Endothelial cell of umbilical vein (primary cell): ENCODE measurements around the gene OR2A25. TPM values are rescaled to one million over a fixed set of nuclear protein-coding genes. Genes with fewer than 3 reads are reported as not detected.

Experiments used
- BruUV-seq: library from RNA; stranded (reverse); fragments of 400-500 nt; replicated peaks from 2 replicates; lab custom pipeline; 2021; lab: Mats Ljungman, UMichigan
- CTCF ChIA-PET: fragments of 300-600, 350-600 bp; sonication (Branson Sonifier 250); formaldehyde crosslinking; loops from one replicate; lab custom pipeline; 2021; ENCODE audit warnings: antibody characterized with exemption, inconsistent platforms; lab: Charles Lee
- POLR2A ChIA-PET: fragments of 300-600, 350-600 bp; sonication (Branson Sonifier 250); formaldehyde crosslinking; loops from one replicate; lab custom pipeline; 2021; ENCODE audit warnings: antibody characterized with exemption, inconsistent platforms; lab: Charles Lee
- DNase-seq: peaks from one replicate; pipeline ENCODE4 v3.0.0-alpha.2; 2011; ENCODE audit warnings: low read depth, low spot score
- FAIRE-seq: peaks from 2 replicates; lab custom pipeline; 2011; peaks lifted over from hg19 to GRCh38; lab: Jason Lieb, UNC
- H2AFZ ChIP-seq: 2 replicates; pipeline ENCODE4 v1.6.0; 2012; ENCODE audit warnings: low read depth, low read length, control low read depth, inconsistent platforms
- H3K27ac ChIP-seq: 2 replicates; pipeline ENCODE4 v1.5.1; 2011; ENCODE audit warnings: low read depth, mild to moderate bottlenecking, control low read depth, low read length, moderate library complexity; ENCODE audit not compliant: insufficient read depth
- H3K27me3 ChIP-seq, 2 experiments: 2 replicates each; pipeline versions ENCODE4 v1.6.0 to v1.6.1; 2011; ENCODE audit warnings: low read length in 2 of 2, mixed read lengths in 1 of 2; ENCODE audit not compliant: control insufficient read depth in 2 of 2, insufficient read depth in 2 of 2
- H3K36me3 ChIP-seq, 2 experiments: 2 replicates in 1 of 2; 3 replicates in 1 of 2; pipeline ENCODE4 v1.5.1; 2011; ENCODE audit warnings: low read length in 2 of 2, mild to moderate bottlenecking in 1 of 2, moderate library complexity in 1 of 2; ENCODE audit not compliant: control insufficient read depth in 2 of 2, insufficient read depth in 2 of 2; ENCODE audit errors: extremely low read depth in 1 of 2
- H3K4me1 ChIP-seq: 3 replicates; pipeline ENCODE4 v1.5.1; 2011; ENCODE audit warnings: mild to moderate bottlenecking, low read length; ENCODE audit not compliant: control insufficient read depth, insufficient read depth; ENCODE audit errors: extremely low read depth
- H3K4me2 ChIP-seq: 2 replicates; pipeline ENCODE4 v1.6.1; 2011; ENCODE audit warnings: low read length, control low read depth, mixed read lengths; ENCODE audit not compliant: insufficient read depth
- H3K4me3 ChIP-seq, 3 experiments: fragments of 200-600 bp in 1 of 3; sonication (generic), shearing (Covaris generic) in 1 of 3; replicated peaks in 1 of 3; 2 replicates each; pipeline ENCODE4 v1.5.1; 2011 to 2016; ENCODE audit warnings: control low read depth in 3 of 3, low read length in 3 of 3, mild to moderate bottlenecking in 2 of 3, inconsistent platforms in 1 of 3, low read depth in 1 of 3, moderate library complexity in 1 of 3; ENCODE audit not compliant: insufficient read depth in 1 of 3
- H3K79me2 ChIP-seq: 2 replicates; pipeline ENCODE4 v1.6.0; 2012; ENCODE audit warnings: low read length, inconsistent platforms; ENCODE audit not compliant: control insufficient read depth, insufficient read depth
- H3K9ac ChIP-seq: replicated peaks from 2 replicates; pipeline ENCODE3; 2011; ENCODE audit warnings: low read length, control low read depth; ENCODE audit not compliant: insufficient read depth; ENCODE audit errors: extremely low read depth
- H3K9me1 ChIP-seq: replicated peaks from 3 replicates; pipeline ENCODE4 v1.6.0; 2011; ENCODE audit warnings: mild to moderate bottlenecking, low read length; ENCODE audit not compliant: control insufficient read depth, insufficient read depth; ENCODE audit errors: extremely low read depth
- H3K9me3 ChIP-seq: replicated peaks from 2 replicates; pipeline ENCODE4 v1.5.1; 2012; ENCODE audit warnings: low read length, inconsistent platforms; ENCODE audit not compliant: control insufficient read depth, insufficient read depth
- H4K20me1 ChIP-seq: replicated peaks from 2 replicates; pipeline ENCODE3; 2011; ENCODE audit warnings: mild to moderate bottlenecking, low read length; ENCODE audit not compliant: control insufficient read depth, insufficient read depth; ENCODE audit errors: extremely low read depth
- CTCF ChIP-seq, 2 donors: IDR thresholded peaks; 1 replicate in 1 of 2; 2 replicates in 1 of 2; pipeline ENCODE4 v1.5.1; 2011; ENCODE audit warnings: low read length in 2 of 2, mild to moderate bottlenecking in 2 of 2, moderate library complexity in 2 of 2, control low read depth in 1 of 2, inconsistent platforms in 1 of 2, low read depth in 1 of 2; ENCODE audit not compliant: insufficient read depth in 1 of 2; ENCODE audit errors: extremely low read depth in 1 of 2
- EZH2 ChIP-seq: IDR thresholded peaks from 2 replicates; pipeline ENCODE4 v1.6.1; 2012; ENCODE audit warnings: borderline replicate concordance, low read depth, mild to moderate bottlenecking, moderate library complexity, low read length, inconsistent platforms; ENCODE audit not compliant: severe bottlenecking
- FOS ChIP-seq: IDR thresholded peaks from 2 replicates; pipeline ENCODE4 v1.6.1; 2011; ENCODE audit warnings: mild to moderate bottlenecking, low read length, moderate library complexity, borderline replicate concordance; ENCODE audit not compliant: insufficient read depth
- GATA2 ChIP-seq: IDR thresholded peaks from 2 replicates; pipeline ENCODE4 v1.7.0; 2011; ENCODE audit warnings: low read depth, mild to moderate bottlenecking, moderate library complexity, mixed read lengths, low read length; ENCODE audit not compliant: insufficient read length, insufficient read depth
- JUN ChIP-seq: IDR thresholded peaks from 2 replicates; pipeline ENCODE4 v1.6.1; 2011; ENCODE audit warnings: borderline replicate concordance, low read depth; ENCODE audit not compliant: insufficient read length, insufficient read depth
- MAX ChIP-seq: IDR thresholded peaks from 2 replicates; pipeline ENCODE4 v1.6.1; 2011; ENCODE audit not compliant: insufficient read depth, insufficient read length
- MYC ChIP-seq: IDR thresholded peaks from one replicate; pipeline ENCODE4 v1.6.1; 2011; ENCODE audit warnings: mild to moderate bottlenecking, low read depth, low read length
- POLR2A ChIP-seq: IDR thresholded peaks from 2 replicates; pipeline ENCODE4 v1.6.1; 2012; ENCODE audit warnings: low read depth, mild to moderate bottlenecking, control low read depth, low read length
- POLR2AphosphoS5 ChIP-seq: IDR thresholded peaks from 2 replicates; pipeline ENCODE4 v1.6.1; 2012; ENCODE audit warnings: low read depth, mild to moderate bottlenecking, control low read depth, low read length, moderate library complexity; ENCODE audit not compliant: insufficient read depth
- dilution Hi-C: fragments of 300-500 bp; cut with MboI; formaldehyde crosslinking; loops from one replicate; pipeline ENCODE4 v1.15.0; 2019; ENCODE audit warnings: low sequenced_read_pairs; ENCODE audit not compliant: extremely low pct_ligation_motif_present
- intact Hi-C: fragments of 100-400 bp; cut with micrococcal nuclease; formaldehyde crosslinking; loops from one replicate; pipeline ENCODE4 v1.10.0; 2022
- polyA plus RNA-seq, 4 experiments: library from polyadenylated mRNA; depleted of rRNA in 3 of 4; stranded (reverse) in 3 of 4; unstranded in 1 of 4; fragments of >200 nt; gene quantifications; 2 replicates each; pipeline versions ENCODE4 v1.2.1 to v1.2.3, GENCODE V29; 2011 to 2012; ENCODE audit warnings: missing spikeins in 1 of 4
- small RNA-seq: library from RNA; depleted of rRNA; stranded (forward); fragments of <200 nt; gene quantifications from one replicate; pipeline ENCODE3, GENCODE V24; 2012; ENCODE audit warnings: low replicate concordance, low read depth; ENCODE audit not compliant: insufficient read depth, insufficient read length
- total RNA-seq: library from RNA; stranded (reverse); gene quantifications from 2 replicates; pipeline ENCODE4 v1.2.3, GENCODE V29; 2021

The OR2A25 gene
- total and polyA plus RNA-seq, 2 donors (not counting 3 experiments of a cell fraction or from before 2014, with no cell fraction given): not detected

DNA sequence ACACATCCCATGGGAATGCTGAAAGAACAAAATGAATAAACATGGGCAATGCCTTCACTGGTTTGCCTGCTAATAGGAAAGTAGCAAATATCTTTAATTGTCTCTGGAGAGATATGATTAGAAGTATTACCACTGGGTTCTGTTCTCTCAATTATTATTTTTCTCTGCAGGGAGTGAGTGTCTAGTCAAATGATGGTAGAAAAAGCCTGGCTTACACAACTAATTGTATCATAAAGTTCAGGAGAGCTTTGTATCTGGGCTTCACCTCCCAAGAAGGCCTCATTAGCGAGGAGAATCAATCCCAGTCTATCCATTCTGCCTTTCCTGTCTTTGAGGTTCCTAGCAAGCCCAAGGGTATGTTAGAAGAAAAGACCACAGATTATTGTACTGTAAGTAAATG is 53.3 kb downstream of the OR2A25 start, which contains the start of gene OR2A14:
OR2A14 (plus strand) TSS at position 301 of the 400 bp plus-strand sequence. CDS start 5,937 bp downstream, outside the sequence.
- Histone ChIP-seq H3K4me3 (no peak within 1 kb of the TSS), H3K79me2 (no peaks in the 10 kb centered on the region), H3K4me2 (no peak within 1 kb of the TSS), H3K4me1 (no peaks in the 10 kb centered on the region), H3K9me3 (no peaks in the 10 kb centered on the region), H3K9ac (no peak within 1 kb of the TSS), H3K36me3 (no peaks in the 10 kb centered on the region), H3K27me3 (no peaks in the 10 kb centered on the region), H2AFZ (no peak within 1 kb of the TSS), H4K20me1 (no peaks in the 10 kb centered on the region), H3K27ac (no peak within 1 kb of the TSS), H3K9me1 (no peaks in the 10 kb centered on the region)
- intact Hi-C loops: no loop called here
- dilution Hi-C loops: no loop called here
- ChIA-PET POLR2A (no interaction called here), CTCF (no interaction called here)
- TF ChIP-seq FOS: no peak
- TF ChIP-seq EZH2: no peak
- no peak for TF ChIP-seq MYC
- TF ChIP-seq POLR2A: no peak
- TF ChIP-seq GATA2: no peak
- no peak for TF ChIP-seq POLR2AphosphoS5
- TF ChIP-seq MAX: no peak
- TF ChIP-seq CTCF (IDR thresholded peaks at IDR 0.05; ENCODE audit: extremely low read depth in 1 of 2, insufficient read depth in 1 of 2, low read depth in 1 of 2, low read length in 2 of 2): no peak
- no peak for TF ChIP-seq JUN
- no peak for FAIRE-seq
- no peak for DNase-seq
- no TSS peak for BruUV-seq

Small RNAs within 50 kb of the gene (small RNA-seq; reads per million reads assigned to genes)
- gene OR2A41P: not detected

Other genes with a start within 250 kb of the OR2A25 start
- 48.3 and 51.2 TPM in 2 replicates for gene TCAF1, start 167.6 kb upstream of the OR2A25 start, total RNA-seq
- gene TCAF1, start 167.6 kb upstream of the OR2A25 start, polyA plus RNA-seq: 21.0 and 29.0 TPM in 2 replicates
- gene OR2F2, start 134.6 kb upstream of the OR2A25 start, total RNA-seq: not detected in 2 replicates
- not detected in 2 replicates for gene OR2F2, start 134.6 kb upstream of the OR2A25 start, polyA plus RNA-seq
- not detected in 2 replicates for gene OR2F1, start 115.0 kb upstream of the OR2A25 start, total RNA-seq
- not detected in 2 replicates for gene OR2F1, start 115.0 kb upstream of the OR2A25 start, polyA plus RNA-seq
- gene OR6B1, start 69.5 kb upstream of the OR2A25 start, total RNA-seq: not detected in 2 replicates
- not detected in 2 replicates for gene OR6B1, start 69.5 kb upstream of the OR2A25 start, polyA plus RNA-seq
- gene OR2A5, start 20.9 kb upstream of the OR2A25 start, total RNA-seq: not detected in 2 replicates
- gene OR2A5, start 20.9 kb upstream of the OR2A25 start, polyA plus RNA-seq: not detected in 2 replicates
- not detected in 2 replicates for gene OR2A12, start 16.5 kb downstream of the OR2A25 start, total RNA-seq
- not detected in 2 replicates for gene OR2A12, start 16.5 kb downstream of the OR2A25 start, polyA plus RNA-seq
- gene OR2A2, start 39.8 kb downstream of the OR2A25 start, total RNA-seq: not detected in 2 replicates
- not detected in 2 replicates for gene OR2A2, start 39.8 kb downstream of the OR2A25 start, polyA plus RNA-seq
- not detected in 2 replicates for gene OR2A14, start 53.4 kb downstream of the OR2A25 start, total RNA-seq
- not detected in 2 replicates for gene OR2A14, start 53.4 kb downstream of the OR2A25 start, polyA plus RNA-seq
- gene CTAGE4, start 113.7 kb downstream of the OR2A25 start, total RNA-seq: 0.30 TPM in 1 of 2 replicates, not detected in the other
- gene CTAGE4, start 113.7 kb downstream of the OR2A25 start, polyA plus RNA-seq: 0.03 and 0.04 TPM in 2 replicates
- gene ARHGEF35, start 126.0 kb downstream of the OR2A25 start, total RNA-seq: 0.48 and 0.82 TPM in 2 replicates
- gene ARHGEF35, start 126.0 kb downstream of the OR2A25 start, polyA plus RNA-seq: not detected in 2 replicates
- not detected in 2 replicates for gene OR2A42, start 169.8 kb downstream of the OR2A25 start, total RNA-seq
- gene OR2A42, start 169.8 kb downstream of the OR2A25 start, polyA plus RNA-seq: not detected in 2 replicates
- gene OR2A7, start 195.0 kb downstream of the OR2A25 start, total RNA-seq: 0.21 TPM in 1 of 2 replicates, not detected in the other
- 0.10 and 0.33 TPM in 2 replicates for gene OR2A7, start 195.0 kb downstream of the OR2A25 start, polyA plus RNA-seq
- gene CTAGE8, start 199.5 kb downstream of the OR2A25 start, total RNA-seq: 0.30 and 0.49 TPM in 2 replicates
- gene CTAGE8, start 199.5 kb downstream of the OR2A25 start, polyA plus RNA-seq: 0.03 and 0.06 TPM in 2 replicates
- not detected in 2 replicates for gene OR2A1, start 242.6 kb downstream of the OR2A25 start, total RNA-seq
- gene OR2A1, start 242.6 kb downstream of the OR2A25 start, polyA plus RNA-seq: 0.02 and 0.14 TPM in 2 replicates